ENCODE data around the gene GPATCH3.

- TF ChIP-seq CTCF (IDR thresholded peaks at IDR 0.05) = no peak
- TF ChIP-seq ZFX (IDR thresholded peaks at IDR 0.05; ENCODE audit: borderline replicate concordance) = no peak
These were observed 20.5 kb downstream of the GPATCH3 start for GRCh38 chr1:26879793-26880192.
